Superior temporal gyrus (tissue), 1 donor: ENCODE measurements around the gene OR52E4.

Source experiments
- DNase-seq: peaks from one replicate; pipeline ENCODE4 v3.0.0-alpha.2; 2016; ENCODE audit errors: extremely low spot score

OR52E4 gene

DNA sequence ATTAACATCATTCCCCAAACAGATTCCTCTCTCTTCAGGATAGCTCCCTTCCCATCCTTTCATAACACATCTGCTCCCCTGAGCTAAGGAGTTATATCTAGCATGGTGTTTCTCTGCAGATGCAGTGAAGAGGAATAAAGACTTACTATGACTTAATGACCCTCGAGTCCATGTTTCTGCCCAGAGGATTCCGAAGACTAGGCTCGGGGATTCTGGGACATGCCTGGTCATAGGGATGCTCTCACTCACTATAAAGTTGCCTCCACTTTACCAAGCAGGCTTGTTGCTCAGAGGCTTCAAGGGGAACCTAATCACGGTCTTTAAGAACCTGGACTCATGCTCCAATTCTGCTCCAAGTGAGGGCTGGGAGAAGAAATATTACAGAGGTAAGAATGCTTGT lies at the start of gene OR52E4:
TSS of gene OR52E4 (plus strand) at position 301 of the 400 bp plus-strand sequence. CDS start 3,664 bp downstream, outside the sequence.
- DNase-seq, result no peak

DNA sequence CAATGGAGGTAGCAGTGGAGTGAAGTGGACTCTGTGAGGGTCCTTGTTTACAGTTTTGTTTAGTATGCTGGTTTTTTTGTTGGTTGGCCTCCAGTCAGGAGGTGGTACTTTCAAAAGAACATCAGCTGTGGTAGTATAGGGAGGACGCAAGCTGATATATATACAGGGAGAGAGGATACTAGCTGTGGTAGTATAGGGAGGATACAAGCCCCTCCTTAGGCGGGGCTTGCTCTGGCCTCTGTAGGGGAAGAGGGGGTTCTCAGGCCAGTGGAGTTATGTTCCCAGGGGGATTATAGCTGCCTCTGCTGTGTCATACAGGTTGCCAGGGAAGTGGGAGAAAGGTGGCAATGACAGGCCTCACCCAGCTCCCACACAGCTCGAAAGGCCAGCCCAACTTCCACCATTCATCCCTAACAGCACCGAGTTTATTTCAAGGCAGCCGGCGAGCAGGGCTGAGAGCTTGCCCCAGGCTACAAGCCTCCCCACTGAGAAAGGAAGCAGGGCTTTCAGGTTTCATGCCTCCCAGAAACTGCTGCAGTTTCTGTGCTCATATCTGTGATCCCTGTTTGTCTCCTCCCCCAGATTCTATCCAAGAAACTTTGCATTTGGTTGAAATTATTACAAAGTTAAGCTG lies 49.1 kb upstream of the OR52E4 start:
- no peak for DNase-seq

DNA sequence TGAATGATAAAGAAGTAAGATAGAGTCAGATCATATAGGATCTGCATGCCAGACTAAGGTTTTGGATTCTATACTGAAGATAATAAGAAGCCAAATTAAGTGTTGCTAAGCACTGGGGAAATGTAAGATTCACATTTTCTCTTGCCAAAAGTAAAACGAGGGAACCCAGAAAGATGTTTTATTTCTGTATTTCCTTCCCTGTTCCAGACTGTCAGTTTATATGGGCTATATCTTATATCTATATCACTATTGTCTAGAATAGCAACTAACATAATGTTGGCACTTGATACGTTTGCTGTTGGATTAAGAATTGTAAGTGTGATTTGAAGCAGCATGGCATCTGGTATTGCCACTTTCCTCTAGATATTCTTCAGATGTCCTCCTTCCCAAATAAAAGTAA lies 47.0 kb upstream of the OR52E4 start:
- DNase-seq, result no peak

DNA sequence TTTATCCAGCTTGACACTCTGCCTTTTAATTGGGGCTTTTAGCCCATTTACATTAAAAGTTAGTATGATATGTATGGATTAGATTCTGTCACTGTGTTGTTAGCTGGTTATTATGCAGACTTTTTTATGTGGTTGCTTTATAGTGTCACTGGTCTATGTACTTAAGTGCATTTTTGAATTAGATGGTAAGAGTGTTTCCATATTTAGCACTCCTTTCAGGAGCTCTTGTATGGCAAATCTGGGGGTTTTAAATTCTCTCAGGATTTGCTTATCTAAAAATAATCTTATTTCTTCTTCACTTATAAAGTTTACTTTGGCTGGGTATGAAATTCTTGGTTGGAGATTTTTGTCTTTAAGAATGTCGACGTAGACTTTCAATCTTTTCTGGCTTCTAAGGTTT lies 42.7 kb upstream of the OR52E4 start:
- no peak for DNase-seq

DNA sequence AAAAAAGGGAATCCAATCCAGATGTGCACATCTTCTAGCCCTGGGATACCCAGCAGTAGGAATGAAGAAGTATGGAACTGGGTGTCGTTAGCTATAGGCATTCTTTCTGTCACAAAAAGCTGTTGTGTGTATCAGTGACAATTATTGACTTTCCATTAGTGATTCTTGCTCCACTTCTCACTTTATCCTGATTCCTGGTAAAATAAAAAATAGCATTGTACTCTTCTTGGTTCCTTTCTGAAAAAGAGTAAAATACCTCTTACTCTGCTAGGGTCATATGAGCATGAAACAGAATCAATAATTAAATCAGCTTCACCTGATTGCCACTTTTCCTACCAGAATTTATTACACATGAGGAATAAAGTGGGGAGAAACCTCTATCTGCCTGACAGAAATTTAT lies 38.6 kb upstream of the OR52E4 start, which contains the start of gene OR52E6:
TSS of gene OR52E6 (minus strand) at position 101 of the 400 bp plus-strand sequence. CDS start at position 101, 0 bp downstream.
- DNase-seq, result no peak

DNA sequence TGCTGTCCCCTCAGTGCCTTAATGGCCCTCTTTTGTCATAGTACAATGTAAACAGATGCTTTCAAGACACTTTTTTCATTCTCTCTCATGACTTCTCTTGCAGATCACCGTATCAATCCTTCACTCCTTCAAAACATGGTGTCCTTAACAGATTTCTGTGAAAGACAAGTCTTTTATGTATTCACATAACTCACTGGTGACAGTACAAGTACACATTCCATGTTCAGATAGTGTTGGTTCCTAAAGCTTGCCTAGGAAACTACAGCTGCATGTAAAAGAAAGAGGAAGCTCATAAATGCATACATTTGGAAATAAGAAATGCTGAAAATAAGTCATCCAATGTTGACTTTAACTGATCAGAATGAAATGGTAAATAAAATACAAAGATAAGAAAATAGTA lies 33.7 kb upstream of the OR52E4 start:
- no peak for DNase-seq

DNA sequence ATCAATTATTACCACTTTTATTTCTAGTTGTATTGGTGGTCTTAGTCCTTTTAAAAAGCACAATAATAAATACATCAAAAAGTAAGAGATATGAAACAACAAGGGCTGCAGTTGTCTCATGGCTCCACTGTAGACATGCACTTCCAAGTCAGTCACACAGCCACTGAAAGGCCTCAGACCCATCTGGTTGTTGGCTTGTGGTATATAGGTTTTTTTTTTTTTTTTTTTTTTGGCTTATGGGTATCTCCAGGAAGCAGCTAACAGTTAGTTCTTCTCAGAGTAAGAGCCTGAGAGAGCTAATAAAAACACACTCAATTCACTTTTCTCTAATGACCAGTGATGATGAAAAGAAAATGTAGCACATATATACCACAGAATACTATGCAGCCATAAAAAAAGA lies 32.7 kb upstream of the OR52E4 start:
- DNase-seq, result no peak

DNA sequence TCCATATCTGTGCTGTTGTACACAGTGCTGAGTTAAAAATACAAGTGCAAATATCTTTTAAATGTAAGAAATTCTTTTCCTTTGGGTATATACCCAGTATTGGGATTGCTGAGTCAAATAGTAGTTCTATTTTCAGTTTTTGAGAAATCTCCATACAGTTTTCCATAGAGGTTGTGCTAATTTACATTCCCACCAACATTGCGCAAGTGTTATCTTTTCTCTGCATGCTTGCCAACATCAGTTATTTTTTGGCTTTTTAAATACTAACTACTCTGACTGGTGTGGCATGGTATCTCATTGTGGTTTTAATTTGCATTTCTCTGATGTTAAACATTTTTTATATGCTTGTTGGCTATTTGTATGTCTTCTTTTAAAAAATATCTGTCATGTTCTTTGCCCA lies 29.4 kb upstream of the OR52E4 start:
- no peak for DNase-seq

DNA sequence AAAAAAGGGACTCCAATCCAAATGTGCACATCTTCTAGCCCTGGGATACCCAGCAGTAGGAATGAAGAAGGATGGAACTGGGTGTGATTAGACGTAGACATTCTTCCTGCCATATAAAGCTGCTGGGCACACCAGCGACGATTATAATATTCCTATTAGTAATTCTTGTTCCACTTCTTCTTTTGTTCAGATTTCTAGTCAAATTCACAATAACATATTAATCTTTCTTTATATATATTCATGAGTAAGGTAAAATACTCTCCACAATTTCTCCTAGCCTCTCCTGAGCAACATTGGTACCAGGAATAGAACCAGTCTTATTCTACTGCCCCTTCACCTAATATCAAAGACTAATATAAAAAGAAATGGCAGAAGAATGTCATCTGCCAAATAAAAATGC lies 22.8 kb upstream of the OR52E4 start, which contains the start of gene OR52E8:
TSS of gene OR52E8 (minus strand) at position 101 of the 400 bp plus-strand sequence. CDS start at position 101, 0 bp downstream.
- DNase-seq, result no peak

DNA sequence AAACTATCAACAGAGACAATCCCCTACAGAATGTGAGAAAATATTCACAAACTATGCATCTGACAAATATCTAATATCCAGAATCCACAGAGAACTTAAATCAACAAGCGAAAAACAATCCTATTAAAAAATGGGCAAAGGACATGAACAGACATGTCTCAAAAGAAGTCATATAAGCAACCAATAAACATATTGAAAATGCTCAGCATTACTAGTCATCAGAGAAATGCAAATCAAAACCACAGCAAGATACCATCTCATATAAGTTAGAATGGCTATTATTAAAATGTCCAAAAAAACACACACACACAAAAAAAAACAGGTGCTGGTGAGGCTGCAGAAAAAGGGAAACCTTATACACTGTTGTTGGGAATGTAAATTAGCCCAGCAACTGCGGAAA lies 14.6 kb upstream of the OR52E4 start:
- no peak for DNase-seq

DNA sequence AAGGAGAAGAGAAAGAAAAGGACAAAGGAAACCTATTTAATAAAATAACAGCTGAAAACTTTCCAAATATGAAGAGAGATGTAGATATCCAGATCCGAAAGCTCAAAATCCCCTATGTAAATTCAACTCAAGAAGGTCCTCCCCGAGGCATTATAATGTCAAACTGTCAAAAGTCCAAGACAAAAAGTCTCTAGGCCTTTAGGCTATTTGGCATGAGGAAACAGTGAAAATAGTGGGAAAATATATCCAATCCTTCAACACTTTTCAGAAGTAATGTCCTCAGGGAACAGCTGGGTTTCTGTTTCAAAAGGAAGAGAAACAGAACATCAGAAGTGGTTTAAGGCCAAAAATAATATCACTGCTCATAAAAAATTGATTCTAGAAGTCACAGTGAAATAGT lies 1.9 kb upstream of the OR52E4 start:
- no peak for DNase-seq

DNA sequence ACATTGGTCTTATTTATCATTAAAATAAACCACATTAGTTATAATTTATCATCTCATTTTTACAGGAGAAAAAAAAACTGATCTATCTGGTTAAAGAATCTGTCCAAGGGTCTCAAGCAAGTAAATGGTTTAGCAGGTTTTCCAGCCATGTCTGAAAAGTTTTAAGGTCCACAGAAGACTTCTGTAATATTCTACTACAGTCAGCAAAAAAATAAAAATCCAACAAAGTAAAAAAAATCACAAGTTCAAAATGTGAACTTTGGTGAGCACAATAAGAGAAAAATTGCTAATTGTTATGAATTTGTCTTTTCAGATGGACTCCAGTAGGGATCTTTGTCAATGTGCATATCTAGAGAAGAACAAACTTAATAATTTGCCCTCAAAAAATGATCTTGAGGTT lies 1.3 kb downstream of the OR52E4 start:
- no peak for DNase-seq

DNA sequence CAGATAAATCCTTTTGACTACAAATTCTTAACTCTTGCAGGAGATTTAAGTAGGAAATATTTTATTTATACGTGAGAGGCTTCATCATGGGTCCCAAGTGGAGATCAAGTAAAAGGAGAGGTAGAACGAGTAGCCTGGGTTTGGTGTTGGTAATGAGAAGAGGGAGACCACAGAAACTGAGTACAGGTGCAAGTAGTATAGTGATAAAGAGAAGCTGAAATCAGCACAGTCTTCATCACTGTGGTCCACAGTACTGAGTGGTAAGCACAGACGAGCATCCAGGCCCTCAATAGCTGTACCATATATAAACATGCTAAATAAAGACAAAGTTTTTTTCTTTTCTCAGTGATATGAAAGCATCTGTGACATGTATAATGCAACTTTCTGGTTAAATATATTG lies 6.7 kb downstream of the OR52E4 start:
- no peak for DNase-seq

DNA sequence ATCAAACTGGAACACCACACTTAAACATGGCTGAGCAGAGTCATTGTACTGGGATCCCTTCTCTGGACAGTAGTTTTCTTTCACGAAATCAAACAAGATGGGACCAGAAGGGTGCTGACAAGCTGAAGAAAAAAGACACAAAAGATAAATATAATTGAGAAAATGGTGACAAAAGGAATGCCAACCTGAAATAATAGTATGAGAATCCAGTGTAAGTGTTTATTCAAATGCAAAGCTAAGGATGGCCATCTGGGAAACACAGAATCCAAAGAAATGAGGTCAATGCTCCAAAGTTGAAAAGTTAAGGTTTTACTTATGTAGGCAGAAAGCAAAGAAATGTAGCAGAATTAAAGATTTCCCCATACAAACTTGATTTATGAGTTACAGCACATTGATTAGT lies 7.2 kb downstream of the OR52E4 start:
- no peak for DNase-seq

DNA sequence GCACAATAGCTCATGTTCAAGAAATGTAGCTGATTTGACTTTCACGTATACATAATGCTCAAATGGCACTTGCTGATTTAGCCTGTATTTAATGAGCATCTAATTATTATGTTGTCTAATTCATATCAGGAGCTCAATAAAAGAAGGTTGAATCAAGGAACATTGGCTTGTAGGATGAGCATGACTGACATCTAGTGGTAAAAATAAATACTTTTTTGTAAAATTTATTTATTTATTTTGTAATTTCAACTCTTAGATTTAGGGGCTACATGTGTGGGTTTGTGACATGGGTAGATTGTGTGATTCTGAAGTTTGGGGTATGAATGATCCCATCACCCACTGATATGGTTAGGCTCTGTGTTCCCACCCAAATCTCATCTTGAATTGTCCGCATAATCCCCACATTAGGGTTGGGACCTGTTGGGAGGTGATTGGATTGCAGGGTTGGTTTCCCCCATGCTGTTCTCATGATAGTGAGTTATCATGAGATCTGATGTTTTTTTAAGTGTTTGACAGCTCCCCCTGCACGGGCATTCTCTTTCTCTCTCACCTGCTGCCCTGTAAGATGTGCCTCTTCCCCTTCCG lies 10.9 kb downstream of the OR52E4 start:
- DNase-seq, result peak; percentile 44

DNA sequence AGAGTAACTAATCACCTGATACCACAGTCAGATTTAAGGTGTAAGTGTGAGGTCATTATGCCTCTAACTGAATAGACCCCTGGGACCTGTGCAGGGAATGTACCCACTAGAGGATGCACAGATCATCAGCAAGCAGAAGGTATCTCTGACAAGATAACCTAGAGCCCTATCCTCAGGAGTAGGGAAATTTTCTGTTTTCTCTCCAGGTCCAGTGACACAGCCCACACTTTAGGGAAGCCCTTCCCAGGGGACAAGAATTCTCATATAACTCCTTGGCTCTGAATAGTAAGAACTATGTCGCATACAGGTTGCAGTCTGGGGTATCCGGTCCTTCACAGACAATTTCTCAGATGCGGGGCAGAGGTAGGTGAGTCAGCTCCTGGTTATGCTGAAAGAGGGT lies 12.5 kb downstream of the OR52E4 start, which contains the start of gene OR52E5:
TSS of gene OR52E5 (plus strand) at position 301 of the 400 bp plus-strand sequence. CDS start 7,569 bp downstream, outside the sequence.
- no peak for DNase-seq

DNA sequence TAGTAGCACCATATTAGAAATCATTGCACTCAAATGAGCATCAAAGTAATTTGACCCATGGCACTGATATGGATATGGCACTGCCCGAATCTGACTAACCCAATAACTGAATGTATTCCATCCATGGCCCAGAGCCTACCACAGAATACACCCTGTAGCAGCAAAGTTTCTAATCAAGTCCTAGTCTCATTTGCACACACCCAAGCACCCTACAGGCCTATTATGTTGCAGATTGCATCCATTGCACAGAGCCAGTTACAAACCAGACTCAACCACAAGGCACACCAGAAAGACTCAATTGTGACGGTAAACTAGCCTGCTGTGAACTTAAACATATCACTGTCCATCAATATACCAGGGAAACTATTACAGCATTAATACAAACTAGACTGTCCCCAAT lies 19.1 kb downstream of the OR52E4 start:
- DNase-seq, result no peak

DNA sequence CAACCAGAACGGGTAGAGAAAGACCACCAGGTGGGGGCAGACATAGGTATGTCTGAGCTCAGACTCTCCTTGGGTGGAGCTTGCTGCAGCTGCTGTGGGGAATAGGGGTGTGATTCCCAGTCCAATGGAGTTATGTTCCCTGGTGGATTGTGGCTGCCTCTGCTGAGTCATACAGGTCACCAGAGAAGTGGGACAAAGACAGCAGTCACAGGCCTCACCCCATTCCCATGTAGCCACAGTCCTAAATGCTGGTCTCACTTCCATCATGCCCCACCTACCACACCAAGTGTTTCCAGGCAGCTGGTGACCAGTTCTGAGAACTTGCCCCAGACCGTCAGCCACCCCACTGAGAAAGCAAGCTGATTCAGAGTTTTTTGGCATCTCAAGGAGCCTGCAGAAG lies 30.1 kb downstream of the OR52E4 start:
- no peak for DNase-seq

DNA sequence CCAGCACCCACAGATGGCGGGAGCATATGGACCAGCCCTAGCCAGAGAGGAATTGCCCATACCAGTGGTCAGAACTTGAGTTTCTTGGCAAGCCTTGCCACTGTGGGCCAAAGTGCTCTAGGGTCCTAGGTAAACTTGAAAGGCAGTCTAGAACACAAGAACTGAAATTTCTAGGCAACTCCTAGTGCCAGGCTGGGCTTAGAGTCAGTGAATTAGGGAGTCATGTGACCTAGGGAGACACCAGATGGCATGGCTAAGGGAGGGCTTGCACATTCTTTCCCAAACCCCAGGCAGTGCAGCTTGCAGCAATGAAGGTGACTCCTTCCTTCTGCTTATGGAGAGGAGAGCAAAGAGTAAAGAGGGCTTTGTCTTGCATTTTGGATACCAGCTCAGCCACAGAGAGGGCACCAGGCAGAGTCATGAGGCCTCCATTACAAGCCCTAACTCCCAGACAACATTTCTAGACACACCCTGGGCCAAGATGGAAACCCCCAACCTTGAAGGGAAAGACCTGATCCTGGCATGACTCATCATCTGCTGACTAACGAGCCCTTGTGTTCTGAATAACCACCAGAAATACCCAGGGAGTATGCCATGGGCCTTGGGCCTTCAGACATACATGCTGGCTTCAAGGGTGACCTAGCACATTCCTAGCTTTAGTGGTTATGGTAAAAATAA lies 42.5 kb downstream of the OR52E4 start:
- DNase-seq, result no peak

DNA sequence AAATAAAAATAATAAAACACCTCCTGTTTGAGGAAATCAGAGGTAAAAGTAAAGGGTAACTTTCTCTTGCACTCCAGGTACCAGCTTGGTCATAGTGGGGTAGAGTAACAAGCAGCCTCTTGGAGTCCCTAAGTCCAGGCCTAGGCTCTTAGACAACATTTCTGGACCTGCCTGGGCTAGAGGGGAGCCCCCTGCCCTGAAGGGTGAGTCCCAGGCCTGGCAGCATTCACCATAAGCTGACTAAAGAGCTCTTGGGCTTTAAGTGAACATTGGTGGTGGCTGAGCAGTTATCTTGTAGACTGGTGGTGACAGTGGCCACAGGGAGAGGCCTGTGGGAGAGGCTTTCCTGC lies 43.0 kb downstream of the OR52E4 start:
- DNase-seq, result no peak

DNA sequence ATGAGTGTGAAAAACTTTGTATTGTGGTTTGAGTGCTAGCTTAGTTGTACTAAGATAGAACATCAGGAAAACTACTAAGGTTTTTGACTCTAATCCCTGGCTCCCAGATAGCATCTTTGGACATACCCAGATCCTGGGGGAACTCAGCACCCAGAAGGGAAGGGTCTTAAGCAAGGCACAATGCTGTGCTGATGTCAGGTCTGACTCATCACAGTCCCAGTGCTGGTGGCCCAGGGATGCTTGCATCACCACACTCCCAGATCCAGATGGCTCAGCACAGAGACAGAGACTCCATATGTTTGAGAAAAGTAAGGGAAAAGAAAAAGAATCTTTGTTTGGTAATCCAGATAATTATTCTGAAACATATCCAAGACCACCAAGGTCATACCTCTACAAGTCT lies 43.4 kb downstream of the OR52E4 start:
- DNase-seq, result no peak

DNA sequence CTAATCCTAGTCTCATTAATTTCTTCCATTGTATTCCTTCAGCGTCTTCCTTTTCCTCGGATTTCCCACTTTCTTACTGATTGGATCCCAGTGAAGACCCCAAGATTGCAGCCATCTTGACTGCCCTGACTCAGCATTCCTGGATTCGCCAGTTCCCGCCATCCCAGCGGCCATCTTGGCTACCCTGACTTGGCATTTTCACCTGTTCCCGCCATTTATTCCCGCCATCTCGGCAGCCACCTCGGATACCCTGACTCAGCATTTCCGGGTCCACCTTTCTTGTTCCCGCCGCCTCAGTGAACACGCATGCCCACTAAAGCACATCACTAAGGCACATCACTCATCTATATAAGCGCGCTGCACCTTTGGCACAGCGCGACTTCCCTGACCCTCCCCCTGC lies 47.8 kb downstream of the OR52E4 start:
- DNase-seq, result no peak

DNA sequence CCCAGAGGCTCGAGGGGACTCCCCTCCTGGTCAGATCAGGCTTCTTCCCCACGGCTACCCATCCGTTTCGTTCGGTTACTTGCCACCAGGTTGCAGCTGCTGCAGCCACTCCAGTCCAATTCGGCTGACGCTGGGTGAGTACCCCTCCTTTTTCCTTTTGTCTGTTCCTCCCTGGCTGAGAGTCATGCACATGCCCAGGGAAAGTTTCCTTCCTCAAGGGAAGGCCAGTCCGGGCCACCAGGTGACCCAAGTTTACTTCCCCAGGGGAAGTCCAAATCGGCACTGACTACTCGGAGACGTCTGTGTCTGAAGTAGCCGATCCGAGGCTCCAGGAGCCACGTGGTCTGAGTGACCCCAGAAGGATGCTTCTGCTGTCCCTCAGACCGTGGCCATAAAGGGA lies 48.4 kb downstream of the OR52E4 start:
- DNase-seq, result no peak
